ENCODE measurements around the gene DST. TPM values are rescaled to one million over a fixed set of nuclear protein-coding genes. Genes with fewer than 3 reads are reported as not detected.

Gene DST
- total RNA-seq, 1 experiment from 2014 or later, result 91.9 TPM

GRCh38 chr6:56574292-56574691 lies 68.4 kb downstream of the DST start:
- H3K4me1 ChIP-seq (ENCODE audit: insufficient read depth, low read length), result no peaks in the 10 kb centered on the region
- no peak overlapping the region for H2BK15ac ChIP-seq (ENCODE audit: low read depth, low read length)
- no peak overlapping the region for H2AFZ ChIP-seq (ENCODE audit: low read length)
- H3T11ph ChIP-seq (ENCODE audit: low read length), result no peak overlapping the region
- no peaks in the 10 kb centered on the region for H4K20me1 ChIP-seq (ENCODE audit: control insufficient read depth, insufficient read depth, insufficient read length)
- H3K27me3 Mint-ChIP-seq (ENCODE audit: low read depth), result no peaks in the 10 kb centered on the region
- H3K36me3 Mint-ChIP-seq (ENCODE audit: insufficient read depth in 1 of 3, low read depth in 3 of 3), result peaks cover 25 to 36% (median 34%) of the 10 kb centered on the region in 3 experiments
- H2BK120ac ChIP-seq (ENCODE audit: low read depth, low read length, poor library complexity, severe bottlenecking), result no peak overlapping the region
- 100% methylated on average over 1 of the region's 2 CpGs for WGBS (ENCODE audit: extremely low coverage, insufficient read length, low lambda C conversion rate)
- no peak overlapping the region for H4K5ac ChIP-seq (ENCODE audit: insufficient read length, low read depth, low read length)
- no peaks in the 10 kb centered on the region for H3K9me3 ChIP-seq (ENCODE audit: control insufficient read depth, low read depth, low read length)
- no peak overlapping the region for H3K4me3 Mint-ChIP-seq
- H3K23me2 ChIP-seq (ENCODE audit: insufficient read length, low read depth, low read length, poor library complexity, severe bottlenecking), result no peaks in the 10 kb centered on the region
- H3K4ac ChIP-seq (ENCODE audit: low read depth, low read length), result no peak overlapping the region
- no peak overlapping the region for H2AK5ac ChIP-seq (ENCODE audit: insufficient read length, low read length)
- H3K27ac ChIP-seq (ENCODE audit: insufficient read length, low read depth, low read length), result no peak overlapping the region
- no peak overlapping the region for H3K4me2 ChIP-seq (ENCODE audit: insufficient read depth, insufficient read length, low read length)
- H2BK20ac ChIP-seq (ENCODE audit: low read depth, low read length, poor library complexity, severe bottlenecking), result no peak overlapping the region
- TF ChIP-seq CTCF (conservative IDR thresholded peaks at IDR 0.05), result no peak
- H4K8ac ChIP-seq (replicated peaks; ENCODE audit: insufficient read length, low read depth, low read length), result no peak overlapping the region
- no peaks in the 10 kb centered on the region for H3K79me2 ChIP-seq (ENCODE audit: insufficient read depth, low read length)
- no peak overlapping the region for H3K14ac ChIP-seq (ENCODE audit: insufficient read depth, low read length)
- H3K9me3 Mint-ChIP-seq, result peaks cover 3 to 6% of the 10 kb centered on the region in 2 experiments; a peak in 4 of 5 replicates
- H3K9ac ChIP-seq (ENCODE audit: extremely low read depth, insufficient read length, low read length), result no peak overlapping the region
- no peak overlapping the region for H2BK12ac ChIP-seq (ENCODE audit: insufficient read length, low read depth, low read length)
- H3K4me1 Mint-ChIP-seq, result no peaks in the 10 kb centered on the region
- H3K23ac ChIP-seq (ENCODE audit: insufficient read length, low read depth, low read length), result no peak overlapping the region
- no peak overlapping the region for H4K91ac ChIP-seq (ENCODE audit: insufficient read length, low read depth, low read length)
- no peak overlapping the region for H3K18ac ChIP-seq (ENCODE audit: insufficient read length, low read depth, low read length)
- DNase-seq, result no peak
- H3K56ac ChIP-seq (ENCODE audit: insufficient read length, low read depth, low read length), result no peak overlapping the region
- H3K27me3 ChIP-seq (ENCODE audit: insufficient read depth, low read length), result no peaks in the 10 kb centered on the region
- no peak overlapping the region for H3K27ac Mint-ChIP-seq
- no peak overlapping the region for H2BK5ac ChIP-seq (ENCODE audit: insufficient read length, low read length)
- no peaks in the 10 kb centered on the region for H3K79me1 ChIP-seq (ENCODE audit: insufficient read depth, low read depth, low read length, poor library complexity, severe bottlenecking)
